PC-3 (cell line): ENCODE data around the gene TEKT3.
A peak's percentile ranks its signal among the peaks of the same experiment; 100 is the strongest.

Source experiments
- EZH2phosphoT487 ChIP-seq: fragments of 300-600 bp; sonication (generic); IDR thresholded peaks from 2 replicates; pipeline ENCODE4 v1.6.1; 2018; ENCODE audit warnings: mild to moderate bottlenecking, antibody characterized with exemption, low read length, borderline replicate concordance
- TF ChIP-seq, protein P1 (sequence below): fragments of 300-600 bp; sonication (generic); conservative IDR thresholded peaks from 2 replicates; pipeline ENCODE4 v1.5.1; 2017; ENCODE audit warnings: antibody characterized with exemption, low read depth, mild to moderate bottlenecking, low read length

DNA sequence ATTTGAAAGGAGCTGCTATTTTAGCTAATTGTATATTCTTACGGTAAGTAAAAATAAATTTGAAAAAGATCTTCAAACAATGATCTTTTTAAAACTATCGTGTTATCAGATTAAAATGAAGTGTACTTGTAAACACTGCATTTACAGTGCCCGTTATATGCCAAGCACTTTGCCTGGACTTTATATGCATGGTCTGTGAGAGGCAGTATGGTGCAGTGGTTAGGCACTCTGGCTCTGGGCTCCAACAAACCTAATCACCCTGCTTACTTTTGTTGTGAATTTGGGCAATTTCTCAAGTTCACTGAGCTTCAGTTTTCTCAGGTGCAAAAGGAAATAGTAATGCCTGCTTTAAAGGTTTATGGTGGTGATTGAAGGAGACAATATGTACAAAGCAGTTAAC, 77.7 kb downstream of the TEKT3 start:
- TF ChIP-seq, protein P1, sequence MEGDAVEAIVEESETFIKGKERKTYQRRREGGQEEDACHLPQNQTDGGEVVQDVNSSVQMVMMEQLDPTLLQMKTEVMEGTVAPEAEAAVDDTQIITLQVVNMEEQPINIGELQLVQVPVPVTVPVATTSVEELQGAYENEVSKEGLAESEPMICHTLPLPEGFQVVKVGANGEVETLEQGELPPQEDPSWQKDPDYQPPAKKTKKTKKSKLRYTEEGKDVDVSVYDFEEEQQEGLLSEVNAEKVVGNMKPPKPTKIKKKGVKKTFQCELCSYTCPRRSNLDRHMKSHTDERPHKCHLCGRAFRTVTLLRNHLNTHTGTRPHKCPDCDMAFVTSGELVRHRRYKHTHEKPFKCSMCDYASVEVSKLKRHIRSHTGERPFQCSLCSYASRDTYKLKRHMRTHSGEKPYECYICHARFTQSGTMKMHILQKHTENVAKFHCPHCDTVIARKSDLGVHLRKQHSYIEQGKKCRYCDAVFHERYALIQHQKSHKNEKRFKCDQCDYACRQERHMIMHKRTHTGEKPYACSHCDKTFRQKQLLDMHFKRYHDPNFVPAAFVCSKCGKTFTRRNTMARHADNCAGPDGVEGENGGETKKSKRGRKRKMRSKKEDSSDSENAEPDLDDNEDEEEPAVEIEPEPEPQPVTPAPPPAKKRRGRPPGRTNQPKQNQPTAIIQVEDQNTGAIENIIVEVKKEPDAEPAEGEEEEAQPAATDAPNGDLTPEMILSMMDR, result peak; percentile 46; the same call in 1 of the 2 replicates
- no peak for TF ChIP-seq EZH2phosphoT487
